Measurements from ENCODE around the gene SORT1. TPM values are rescaled to one million over a fixed set of nuclear protein-coding genes. Genes with fewer than 3 reads are reported as not detected.
A peak's percentile ranks its signal among the peaks of the same experiment; 100 is the strongest.

Gene SORT1
- total RNA-seq (2021; fragmentation: NEBNext Ultra II Directional; extraction: Animal tissue kit (Norgen Biotek cat#: 25700)): 67.4 and 69.6 TPM in 2 replicates
- 15.3 and 18.7 TPM in 2 replicates for polyA plus RNA-seq (2011; rRNA removed)
- 16.5 TPM for polyA plus RNA-seq (2011; cell fraction: cytosol; rRNA removed)
- 30.5 TPM for polyA plus RNA-seq (2011; cell fraction: nucleus; rRNA removed)
- 18.9 to 26.5 TPM (median 22.1 TPM) in 4 replicates for polyA plus RNA-seq (2012, experiment 1 of 2)
- polyA plus RNA-seq (2012, experiment 2 of 2): 3.3 TPM
- polyA plus RNA-seq (2013, experiment 1 of 2): 42.6 TPM
- 46.0 TPM for polyA plus RNA-seq (2013, experiment 2 of 2)
- polyA minus RNA-seq (2011; rRNA and poly(A)+ RNA removed): 94.9 and 112 TPM in 2 replicates
- 33.2 TPM for polyA minus RNA-seq (2011; cell fraction: cytosol; rRNA and poly(A)+ RNA removed)
- polyA minus RNA-seq (2011; cell fraction: nucleus; rRNA and poly(A)+ RNA removed): 97.3 TPM
- long read RNA-seq, experiment 1, full-length matches to known transcripts: 3 of 44 reads
- long read RNA-seq, experiment 1, partial matches to known transcripts: 7 of 44 reads
- long read RNA-seq, experiment 1, other reads (novel, unspliced or antisense): 34 of 44 reads
- long read RNA-seq, experiment 2, partial matches to known transcripts: 2 of 11 reads
- long read RNA-seq, experiment 2, other reads (novel, unspliced or antisense): 9 of 11 reads

- no peaks in the 10 kb centered on the region for H3K9me3 ChIP-seq (ENCODE audit: insufficient read depth in 2 of 2, low read depth in 1 of 2, low read length in 1 of 2)
- peak within 1 kb of the TSS; percentile 36 for H2BK5ac ChIP-seq (ENCODE audit: low read depth, low read length)
- no peaks in the 10 kb centered on the region for H3K79me1 ChIP-seq (ENCODE audit: low read depth, low read length)
- peak within 1 kb of the TSS; percentile 3; the same call in 1 of the 2 replicates for H2BK12ac ChIP-seq (ENCODE audit: low read depth, low read length)
- H4K8ac ChIP-seq (ENCODE audit: extremely low read depth, insufficient read depth, low read length): peak within 1 kb of the TSS; percentile 35; the same call in 1 of the 2 replicates
- no peak within 1 kb of the TSS for H3K23ac ChIP-seq (ENCODE audit: insufficient read length)
- H3K36me3 ChIP-seq (ENCODE audit: control insufficient read depth in 2 of 4, insufficient read depth in 4 of 4, low read length in 3 of 4): peaks cover 0 to 8% (median 2%) of the 10 kb centered on the region in 4 experiments; a peak in 2 of 8 replicates
- peak within 1 kb of the TSS; percentile 15 for H3K18ac ChIP-seq (ENCODE audit: extremely low read depth, low read length)
- peaks cover 0 to 40% of the 10 kb centered on the region in 2 experiments; a peak in 3 of 4 replicates for H3K79me2 ChIP-seq (ENCODE audit: control insufficient read depth in 1 of 2, insufficient read depth in 2 of 2, low read length in 2 of 2)
- no peak for FAIRE-seq
- H4K5ac ChIP-seq (ENCODE audit: insufficient read length, low read depth, low read length): peak within 1 kb of the TSS; percentile 25
- H3K4me1 ChIP-seq (replicated peaks in 1 of 4; ENCODE audit: control insufficient read depth in 3 of 4, insufficient read depth in 4 of 4, low read length in 3 of 4): peaks cover 3 to 10% (median 7%) of the 10 kb centered on the region in 4 experiments; a peak in 6 of 7 replicates
- H3K4me3 ChIP-seq (ENCODE audit: extremely low read depth in 1 of 4, insufficient read depth in 2 of 4, low read depth in 3 of 4, low read length in 4 of 4): peak within 1 kb of the TSS; percentile 59 to 83 (median 73)
- 1% methylated on average over 51 of the region's 98 CpGs; no CpG with 5 or more reads in 1 of the 2 experiments for WGBS, 2 experiments (ENCODE audit: extremely low coverage in 1 of 2, insufficient coverage in 1 of 2, insufficient read length in 1 of 2, insufficient replicate concordance in 2 of 2, low coverage in 1 of 2, low lambda C conversion rate in 2 of 2, missing lambda C conversion rate in 1 of 2)
- no peak within 1 kb of the TSS for H3K14ac ChIP-seq (ENCODE audit: insufficient read length)
- H3K23me2 ChIP-seq (ENCODE audit: low read depth, low read length): peaks cover 8% of the 10 kb centered on the region
- no peak within 1 kb of the TSS for H4K91ac ChIP-seq (replicated peaks; ENCODE audit: insufficient read length, low read length)
- H3K4me2 ChIP-seq (ENCODE audit: insufficient read depth in 1 of 2, low read depth in 2 of 2, low read length in 2 of 2): peak within 1 kb of the TSS; percentile 88 to 90
- H3K9ac ChIP-seq (replicated peaks in 1 of 4; ENCODE audit: extremely low read depth in 1 of 4, low read depth in 3 of 4, low read length in 3 of 4): peak within 1 kb of the TSS; percentile 46 to 89 (median 76)
- no peaks in the 10 kb centered on the region for H3K27me3 ChIP-seq (replicated peaks in 1 of 4; ENCODE audit: control insufficient read depth in 3 of 4, extremely low read depth in 1 of 4, insufficient read depth in 3 of 4, low read length in 3 of 4)
- H3K56ac ChIP-seq (replicated peaks; ENCODE audit: insufficient read length, low read depth, low read length): no peak within 1 kb of the TSS
- peak within 1 kb of the TSS; percentile 68 for H3K27ac ChIP-seq (ENCODE audit: low read depth, low read length)
- H3K4ac ChIP-seq (replicated peaks; ENCODE audit: insufficient read length, low read depth, low read length): peak within 1 kb of the TSS; percentile 1
- 0 out of 2 replicates have a peak within 1 kb of the TSS, but pooled peaks have one; percentile 2 for H2BK15ac ChIP-seq (ENCODE audit: low read length)
- H2AK5ac ChIP-seq (ENCODE audit: low read depth, low read length): no peak within 1 kb of the TSS
- peak; percentile 93 to 98 for DNase-seq (ENCODE audit: low read depth in 1 of 2, low spot score in 2 of 2)
- H2AFZ ChIP-seq (ENCODE audit: low read length): peak within 1 kb of the TSS; percentile 94
- no peak within 1 kb of the TSS for H2BK20ac ChIP-seq (ENCODE audit: low read length)
- no peak within 1 kb of the TSS for H2BK120ac ChIP-seq (replicated peaks; ENCODE audit: low read depth, low read length)
- ChIA-PET CTCF (ENCODE audit: partially characterized antibody) (interaction anchor here (0.7 to 7.5 kb wide), 46 partner anchors 9 to 586 kb away, joined by 3 to 113 read pairs (median 5); partner anchors contain the start of genes AHCYL1, CELSR2, MYBPHL and PSRC1), POLR2A (ENCODE audit: partially characterized antibody) (interaction anchor here (0.8 to 3.4 kb wide), 19 partner anchors 12 to 298 kb away, joined by 3 to 18 read pairs (median 5); partner anchors contain the start of genes MYBPHL, PSMA5 and PSRC1)
- peaks cover 0 to 7% of the 10 kb centered on the region in 2 experiments for H4K20me1 ChIP-seq (replicated peaks in 1 of 2; ENCODE audit: control insufficient read depth in 1 of 2, insufficient read depth in 2 of 2, low read length in 2 of 2)
- TF ChIP-seq TBP (IDR thresholded peaks at IDR 0.05; ENCODE audit: low read depth, low read length) (peak; percentile 75), JUN (IDR thresholded peaks at IDR 0.05; ENCODE audit: low read depth, low read length) (no peak), TAF1 (IDR thresholded peaks at IDR 0.05; ENCODE audit: low read depth, low read length) (peak; percentile 72), CHD2 (IDR thresholded peaks at IDR 0.05; ENCODE audit: low read length) (peak; percentile 88), CBX8 (IDR thresholded peaks at IDR 0.05; ENCODE audit: borderline replicate concordance, low read depth, low read length) (no peak), JUND (IDR thresholded peaks at IDR 0.05; ENCODE audit: low read length) (no peak), E2F6 (IDR thresholded peaks at IDR 0.05) (peak; percentile 55; the same call in 1 of the 2 replicates), SIRT6 (IDR thresholded peaks at IDR 0.05; ENCODE audit: low read length) (no peak)
These were observed at the start of gene SORT1 for GRCh38 chr1:109397581-109398342. TSS of gene SORT1 (minus strand) at chr1:109397918. CDS start at chr1:109397892, 26 bp downstream.
